ENCODE measurements around the gene RBM47. TPM values are rescaled to one million over a fixed set of nuclear protein-coding genes. Genes with fewer than 3 reads are reported as not detected.
A peak's percentile ranks its signal among the peaks of the same experiment; 100 is the strongest.
"Not testable (repeated sequence)": the region's sequence is repeated elsewhere in the genome, so short reads cannot be mapped to it uniquely, and the experiment has no call there.

Gene RBM47
- total RNA-seq, 6 donors from 2014 or later: 111 to 448 (median 149) TPM

DNA sequence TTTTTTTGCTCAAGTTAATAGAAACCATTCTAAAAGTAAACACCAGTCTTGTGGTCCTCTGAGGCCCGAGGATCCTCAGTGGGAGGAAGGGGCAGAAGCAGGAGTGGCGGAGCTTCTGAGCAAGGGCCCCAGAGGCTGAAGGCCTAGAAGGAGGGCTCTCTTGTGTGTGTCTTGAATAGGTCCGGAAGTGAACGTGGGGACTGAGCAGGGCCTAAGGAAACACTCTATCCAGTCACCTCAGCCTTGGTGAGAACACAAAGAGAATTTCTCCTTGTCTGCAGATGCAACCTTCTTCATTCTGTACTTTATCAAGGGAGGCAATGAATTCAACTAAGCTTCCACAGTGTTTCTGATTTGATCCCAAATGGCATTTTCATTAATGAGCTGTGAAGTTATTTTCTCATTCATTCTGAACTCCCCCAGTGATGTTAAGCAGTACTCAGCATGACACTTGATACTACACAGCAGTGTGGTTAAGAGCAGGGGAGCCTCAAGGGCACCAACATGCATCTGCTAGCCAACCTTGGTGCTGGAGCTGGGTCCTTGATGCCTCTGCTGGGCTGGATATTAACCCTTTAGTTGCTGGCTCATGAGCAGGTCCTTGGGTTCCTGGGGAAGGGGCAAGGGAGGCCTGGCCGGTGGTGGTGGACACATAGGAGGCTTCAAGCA is 64.7 kb downstream of the RBM47 start:
- TF ChIP-seq POLR2A (IDR thresholded peaks at IDR 0.05): no peak
- no peak for TF ChIP-seq EP300 (IDR thresholded peaks at IDR 0.05)
- TF ChIP-seq CTCF (IDR thresholded peaks at IDR 0.05): no peak
- TF ChIP-seq POLR2AphosphoS5 (IDR thresholded peaks at IDR 0.05): no peak
- ATAC-seq (ENCODE audit: low FRiP score in 2 of 2) (peak in 1 of 2 donors; percentile 16), DNase-seq (no peak)
- WGBS, 2 donors: 55 to 63% methylated on average over 5 of the region's 5 CpGs
- H3K9me3 ChIP-seq: no peaks in the 10 kb centered on the region
- H3K4me3 ChIP-seq: no peak overlapping the region
- no peaks in the 10 kb centered on the region for H3K27me3 ChIP-seq
- H3K4me1 ChIP-seq: peaks cover 8 to 36% (median 28%) of the 10 kb centered on the region in 4 donors
- no peaks in the 10 kb centered on the region for H3K36me3 ChIP-seq
- H3K27ac ChIP-seq: peak overlapping the region in 2 of 4 donors; percentile 40 to 50

- Histone ChIP-seq H3K27me3 (no peaks in the 10 kb centered on the region), H3K27ac (peak overlapping the region; percentile 1 to 72 (median 54)), H3K4me3 (no peak overlapping the region), H3K4me1 (peaks cover 11 to 41% (median 36%) of the 10 kb centered on the region in 4 donors), H3K9me3 (no peaks in the 10 kb centered on the region), H3K36me3 (no peaks in the 10 kb centered on the region)
- DNase-seq (peak in 1 of 2 donors; percentile 77), ATAC-seq (ENCODE audit: low FRiP score in 2 of 2) (peak; percentile 75 to 77)
- TF ChIP-seq POLR2A (IDR thresholded peaks at IDR 0.05) (no peak), EP300 (IDR thresholded peaks at IDR 0.05) (no peak), POLR2AphosphoS5 (IDR thresholded peaks at IDR 0.05) (peak; percentile 62 to 71), CTCF (IDR thresholded peaks at IDR 0.05) (no peak)
- WGBS, 2 donors: 73 to 74% methylated on average over 3 of the region's 3 CpGs
These were observed 65.7 kb downstream of the RBM47 start for GRCh38 chr4:40564004-40564403.

DNA sequence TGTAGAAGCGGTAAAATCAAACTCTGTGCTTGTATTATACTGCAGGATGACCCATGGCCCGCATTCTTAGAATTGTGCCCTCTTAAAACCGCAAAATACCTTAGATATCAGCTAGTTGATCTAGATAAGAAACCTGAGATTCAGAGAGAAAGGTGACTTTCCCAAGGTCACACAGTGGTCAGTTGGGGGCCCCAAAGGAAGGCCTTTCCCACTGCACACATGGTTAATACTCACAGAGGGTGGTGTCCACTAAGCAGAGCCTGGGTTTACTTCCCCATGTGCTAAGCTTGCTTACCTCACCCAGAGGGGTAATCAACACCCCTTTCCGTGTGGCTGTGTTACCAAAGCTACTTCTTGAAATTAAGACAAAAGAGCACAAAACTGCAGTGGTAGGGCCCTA is 66.3 kb downstream of the RBM47 start:
- peak in 1 of 2 donors; percentile 51 for DNase-seq
- no peaks in the 10 kb centered on the region for H3K27me3 ChIP-seq
- H3K27ac ChIP-seq: peak overlapping the region; percentile 1 to 72 (median 54)
- H3K36me3 ChIP-seq: no peaks in the 10 kb centered on the region
- no peaks in the 10 kb centered on the region for H3K9me3 ChIP-seq
- WGBS, 2 donors: 77 to 88% methylated on average over 4 of the region's 4 CpGs
- H3K4me3 ChIP-seq: no peak overlapping the region
- TF ChIP-seq POLR2AphosphoS5 (IDR thresholded peaks at IDR 0.05): no peak
- TF ChIP-seq POLR2A (IDR thresholded peaks at IDR 0.05): no peak
- TF ChIP-seq CTCF (IDR thresholded peaks at IDR 0.05): no peak
- TF ChIP-seq EP300 (IDR thresholded peaks at IDR 0.05): no peak
- H3K4me1 ChIP-seq: peaks cover 11 to 43% (median 39%) of the 10 kb centered on the region in 4 donors
- peak; percentile 63 to 68 for ATAC-seq (ENCODE audit: low FRiP score in 2 of 2)

DNA sequence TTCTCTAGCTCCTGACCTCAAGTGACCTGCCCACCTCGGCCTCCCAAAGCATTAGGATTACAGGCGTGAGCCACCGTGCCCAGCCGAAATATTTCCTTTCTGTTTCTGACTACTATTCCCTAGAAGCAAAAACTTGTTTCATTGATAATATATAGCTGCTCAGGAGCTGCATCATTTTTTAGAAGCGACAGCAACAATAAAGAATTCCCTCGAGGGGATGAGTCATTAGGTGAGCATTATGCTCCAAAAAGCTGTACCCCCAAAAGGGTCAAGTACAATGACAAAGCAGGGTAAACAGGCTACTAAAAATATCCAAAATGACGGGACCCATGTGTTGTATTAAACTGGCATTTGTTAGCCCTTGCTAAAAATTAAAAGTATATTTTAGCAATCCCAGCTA is 67.0 kb downstream of the RBM47 start:
- Histone ChIP-seq H3K4me3 (no peak overlapping the region), H3K27me3 (no peaks in the 10 kb centered on the region), H3K27ac (peak overlapping the region; percentile 1 to 72 (median 36)), H3K4me1 (peaks cover 11 to 43% (median 39%) of the 10 kb centered on the region in 4 donors), H3K36me3 (no peaks in the 10 kb centered on the region), H3K9me3 (no peaks in the 10 kb centered on the region)
- TF ChIP-seq POLR2A (IDR thresholded peaks at IDR 0.05) (no peak), CTCF (IDR thresholded peaks at IDR 0.05) (no peak), POLR2AphosphoS5 (IDR thresholded peaks at IDR 0.05) (no peak), EP300 (IDR thresholded peaks at IDR 0.05) (no peak)
- DNase-seq (no peak), ATAC-seq (ENCODE audit: low FRiP score in 2 of 2) (no peak)
- WGBS, 2 donors: 78 to 84% methylated on average over 7 of the region's 7 CpGs

DNA sequence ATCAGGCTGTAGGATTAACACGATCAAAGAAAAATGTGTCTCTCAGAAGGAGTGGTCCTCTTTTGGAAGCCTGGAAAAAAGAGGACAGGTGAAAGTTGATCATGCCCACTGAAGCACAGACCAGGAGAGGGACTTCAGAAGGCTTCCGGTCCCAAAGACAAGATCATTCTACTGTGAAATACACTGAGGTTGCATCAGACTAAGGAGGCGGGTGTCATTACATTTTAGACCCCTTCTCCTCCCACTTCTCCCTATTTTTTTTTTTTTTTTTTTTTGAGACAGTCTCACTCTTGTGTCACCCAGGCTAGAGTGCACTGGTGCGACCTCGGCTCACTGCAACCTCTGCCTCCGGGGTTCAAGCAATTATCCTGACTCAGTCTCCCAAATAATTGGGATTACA is 67.5 kb downstream of the RBM47 start:
- peak overlapping the region in 2 of 4 donors; percentile 1 to 72 for H3K27ac ChIP-seq
- peaks cover 11 to 43% (median 39%) of the 10 kb centered on the region in 4 donors for H3K4me1 ChIP-seq
- 83 to 87% methylated on average over 6 of the region's 6 CpGs for WGBS, 2 donors
- TF ChIP-seq EP300 (IDR thresholded peaks at IDR 0.05) (no peak), POLR2A (IDR thresholded peaks at IDR 0.05) (no peak)
- ATAC-seq (ENCODE audit: low FRiP score in 2 of 2): peak in 1 of 2 donors; percentile 44
- no peaks in the 10 kb centered on the region for H3K27me3 ChIP-seq
- no peaks in the 10 kb centered on the region for H3K36me3 ChIP-seq
- DNase-seq: no peak
- H3K4me3 ChIP-seq: no peak overlapping the region
- no peaks in the 10 kb centered on the region for H3K9me3 ChIP-seq

DNA sequence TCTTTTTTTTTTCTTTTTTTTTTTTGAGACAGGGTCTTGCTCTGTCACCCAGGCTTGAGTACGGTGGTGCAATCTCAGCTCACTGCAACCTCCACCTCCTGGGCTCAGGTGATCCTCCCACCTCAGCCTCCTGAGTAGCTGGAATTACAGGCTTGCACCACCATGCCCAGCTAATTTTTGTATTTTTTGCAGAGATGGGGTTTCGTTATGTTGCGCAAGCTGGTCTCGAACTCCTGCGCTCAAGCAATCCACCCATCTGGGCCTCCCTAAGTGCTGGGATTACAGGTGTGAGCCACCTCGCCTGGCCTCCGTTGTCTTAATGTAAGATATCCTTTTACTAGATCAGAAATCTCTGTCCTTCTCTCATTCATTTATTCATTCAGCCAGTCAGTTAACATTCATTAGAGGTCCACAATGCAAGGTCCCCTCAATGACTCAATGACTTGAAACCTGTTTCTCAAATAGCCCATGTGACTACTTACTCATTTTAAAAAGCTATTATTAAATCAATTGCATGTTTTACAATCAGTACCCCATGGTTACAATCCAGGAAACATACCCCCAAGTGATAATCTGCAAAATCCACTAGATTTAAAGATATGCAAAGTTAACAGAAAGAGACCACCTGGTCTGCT is 68.0 kb downstream of the RBM47 start:
- ATAC-seq (ENCODE audit: low FRiP score in 2 of 2); H3K27me3 ChIP-seq; H3K9me3 ChIP-seq; H3K4me3 ChIP-seq; H3K36me3 ChIP-seq; DNase-seq: not testable (repeated sequence)
- Histone ChIP-seq H3K27ac (peak overlapping the region in 2 of 4 donors; percentile 1 to 72), H3K4me1 (peaks cover 11 to 43% (median 39%) of the 10 kb centered on the region in 4 donors)
- 90 to 94% methylated on average over 7 of the region's 7 CpGs for WGBS, 2 donors
